PC-3 (cell line): ENCODE results near the gene ERBB4. TPM values are rescaled to one million over a fixed set of nuclear protein-coding genes. Genes with fewer than 3 reads are reported as not detected.

ENCODE experiments used
- ATAC-seq: fragments of 200-7000 bp; cut with Tn5 transposase; 2 replicates; pipeline ENCODE4 v1.9.1; 2020; ENCODE audit warnings: mild to moderate bottlenecking, moderate library complexity
- BruUV-seq: library from RNA; stranded (reverse); fragments of 400-500 nt; replicated peaks from 2 replicates; lab custom pipeline; 2021; lab: Mats Ljungman, UMichigan
- CTCF ChIA-PET: fragments of 300-600 bp; sonication (Branson Sonifier 250); formaldehyde crosslinking; loops from one replicate; lab custom pipeline; 2022; ENCODE audit warnings: antibody characterized with exemption; lab: Charles Lee
- POLR2A ChIA-PET: fragments of 300-600 bp; sonication (Branson Sonifier 250); formaldehyde crosslinking; loops from one replicate; lab custom pipeline; 2022; ENCODE audit warnings: antibody characterized with exemption; ENCODE audit not compliant: unreplicated experiment; lab: Charles Lee
- DNase-seq: peaks from one replicate; pipeline ENCODE4 v3.0.0-alpha.2; 2015
- H2AFZ ChIP-seq: fragments of 300-600 bp; sonication (generic); 2 replicates; pipeline ENCODE4 v1.6.0; 2016; ENCODE audit warnings: antibody characterized with exemption, low read length
- H3F3A ChIP-seq: fragments of 300-600 bp; sonication (generic); one replicate; pipeline ENCODE4 v1.6.0; 2017; ENCODE audit warnings: antibody characterized with exemption, low read length, control low read depth, mild to moderate bottlenecking; ENCODE audit not compliant: unreplicated experiment
- H3K27ac ChIP-seq: fragments of 300-600 bp; sonication (generic); 2 replicates; pipeline ENCODE4 v1.5.1; 2016; ENCODE audit warnings: mild to moderate bottlenecking, low read length
- H3K27me3 ChIP-seq: fragments of 300-600 bp; sonication (generic); 2 replicates; pipeline ENCODE4 v1.6.1; 2016; ENCODE audit warnings: low read length, mixed read lengths
- H3K36me3 ChIP-seq: fragments of 300-600 bp; sonication (generic); 2 replicates; pipeline ENCODE4 v1.6.1; 2016; ENCODE audit warnings: low read depth, mixed run types, low read length, mixed read lengths
- H3K4me1 ChIP-seq: fragments of 300-600 bp; sonication (generic); 2 replicates; pipeline ENCODE4 v1.5.1; 2016; ENCODE audit warnings: low read length; ENCODE audit not compliant: insufficient read depth
- H3K4me2 ChIP-seq: fragments of 300-600 bp; sonication (generic); 2 replicates; pipeline ENCODE4 v1.6.0; 2016; ENCODE audit warnings: low read length
- H3K4me3 ChIP-seq: fragments of 300-600 bp; sonication (generic); 2 replicates; pipeline ENCODE4 v1.5.1; 2016; ENCODE audit warnings: mild to moderate bottlenecking, low read length, mixed read lengths
- H3K79me2 ChIP-seq: fragments of 300-600 bp; sonication (generic); 2 replicates; pipeline ENCODE4 v1.6.1; 2017; ENCODE audit warnings: low read length, mixed read lengths
- H3K9ac ChIP-seq: fragments of 300-600 bp; sonication (generic); 2 replicates; pipeline ENCODE4 v1.6.0; 2016; ENCODE audit warnings: mild to moderate bottlenecking, low read length
- H3K9me2 ChIP-seq: fragments of 300-600 bp; sonication (generic); replicated peaks from 2 replicates; pipeline ENCODE4 v1.6.1; 2016; ENCODE audit warnings: mixed run types, low read length, mixed read lengths
- H3K9me3 ChIP-seq: fragments of 300-600 bp; sonication (generic); 2 replicates; pipeline ENCODE4 v1.6.1; 2016; ENCODE audit warnings: low read length, mixed read lengths
- H4K20me1 ChIP-seq: fragments of 300-600 bp; sonication (generic); 2 replicates; pipeline ENCODE4 v1.6.1; 2016; ENCODE audit warnings: low read length, mixed read lengths
- CTCF ChIP-seq: fragments of 300-600 bp; sonication (generic); conservative IDR thresholded peaks from 2 replicates; pipeline ENCODE4 v1.5.1; 2017; ENCODE audit warnings: antibody characterized with exemption, low read depth, mild to moderate bottlenecking, low read length
- EZH2 ChIP-seq: fragments of 300-600 bp; sonication (generic); IDR thresholded peaks from one replicate; pipeline ENCODE4 v1.6.1; 2017; ENCODE audit warnings: antibody characterized with exemption, mild to moderate bottlenecking, low read length; ENCODE audit not compliant: unreplicated experiment
- EZH2phosphoT487 ChIP-seq: fragments of 300-600 bp; sonication (generic); IDR thresholded peaks from 2 replicates; pipeline ENCODE4 v1.6.1; 2018; ENCODE audit warnings: mild to moderate bottlenecking, antibody characterized with exemption, low read length, borderline replicate concordance
- intact Hi-C: fragments of 100-400 bp; cut with micrococcal nuclease; formaldehyde crosslinking; loops from 2 replicates; pipeline ENCODE4 v1.9.0; 2023
- total RNA-seq: library from RNA; depleted of rRNA; stranded (reverse); fragments of >200 nt; gene quantifications from 2 replicates; pipeline ENCODE4 v1.2.3, GENCODE V29; 2014

Gene ERBB4
- total RNA-seq, 1 experiment from 2014 or later = under 0.01 TPM

- ATAC-seq (no peak), DNase-seq (no peak)
- Histone ChIP-seq H4K20me1 (no peaks in the 10 kb centered on the region), H3K27me3 (peaks cover 5% of the 10 kb centered on the region), H3K9ac (no peak overlapping the region), H3K79me2 (no peaks in the 10 kb centered on the region), H3K36me3 (no peaks in the 10 kb centered on the region), H3K4me2 (no peak overlapping the region), H3K9me3 (no peaks in the 10 kb centered on the region), H3F3A (no peaks in the 10 kb centered on the region), H3K9me2 (no peaks in the 10 kb centered on the region), H2AFZ (no peak overlapping the region), H3K4me1 (no peaks in the 10 kb centered on the region), H3K27ac (no peak overlapping the region), H3K4me3 (no peak overlapping the region)
- TF ChIP-seq EZH2 (no peak), EZH2phosphoT487 (no peak), CTCF (no peak)
- intact Hi-C loops = no loop called here
- POLR2A ChIA-PET = no interaction called here
- BruUV-seq = no TSS peak
- CTCF ChIA-PET = no interaction called here
Measured at GRCh38 chr2:211429256-211429920, 1109.2 kb downstream of the ERBB4 start.

- ChIA-PET POLR2A (no interaction called here), CTCF (no interaction called here)
Measured at GRCh38 chr2:211426240-211426639, 1112.4 kb downstream of the ERBB4 start.

More at GRCh38 chr2:211426240-211426639, 1112.4 kb downstream of the ERBB4 start:
- DNase-seq (no peak), ATAC-seq (no peak)
- no peaks in the 10 kb centered on the region for H3K36me3 ChIP-seq
- H3K9me2 ChIP-seq = no peaks in the 10 kb centered on the region
- BruUV-seq = no TSS peak
- no peak overlapping the region for H3K9ac ChIP-seq
- no peak overlapping the region for H3K4me3 ChIP-seq
- no peak overlapping the region for H2AFZ ChIP-seq
- H3K27me3 ChIP-seq = peaks cover 18% of the 10 kb centered on the region
- intact Hi-C loops = no loop called here
- H3K4me1 ChIP-seq = no peaks in the 10 kb centered on the region
- no peaks in the 10 kb centered on the region for H4K20me1 ChIP-seq
- H3K9me3 ChIP-seq = no peaks in the 10 kb centered on the region
- H3K27ac ChIP-seq = no peak overlapping the region
- H3K4me2 ChIP-seq = no peak overlapping the region
- no peaks in the 10 kb centered on the region for H3F3A ChIP-seq
- TF ChIP-seq CTCF = no peak
- no peak for TF ChIP-seq EZH2phosphoT487
- no peak for TF ChIP-seq EZH2
- no peaks in the 10 kb centered on the region for H3K79me2 ChIP-seq
